ENCODE results near the gene TEKT3. TPM values are rescaled to one million over a fixed set of nuclear protein-coding genes. Genes with fewer than 3 reads are reported as not detected.

The TEKT3 gene
- polyA plus RNA-seq, 12 donors = 0.41 to 2.3 (median 1.1) TPM; not detected in 2

DNA sequence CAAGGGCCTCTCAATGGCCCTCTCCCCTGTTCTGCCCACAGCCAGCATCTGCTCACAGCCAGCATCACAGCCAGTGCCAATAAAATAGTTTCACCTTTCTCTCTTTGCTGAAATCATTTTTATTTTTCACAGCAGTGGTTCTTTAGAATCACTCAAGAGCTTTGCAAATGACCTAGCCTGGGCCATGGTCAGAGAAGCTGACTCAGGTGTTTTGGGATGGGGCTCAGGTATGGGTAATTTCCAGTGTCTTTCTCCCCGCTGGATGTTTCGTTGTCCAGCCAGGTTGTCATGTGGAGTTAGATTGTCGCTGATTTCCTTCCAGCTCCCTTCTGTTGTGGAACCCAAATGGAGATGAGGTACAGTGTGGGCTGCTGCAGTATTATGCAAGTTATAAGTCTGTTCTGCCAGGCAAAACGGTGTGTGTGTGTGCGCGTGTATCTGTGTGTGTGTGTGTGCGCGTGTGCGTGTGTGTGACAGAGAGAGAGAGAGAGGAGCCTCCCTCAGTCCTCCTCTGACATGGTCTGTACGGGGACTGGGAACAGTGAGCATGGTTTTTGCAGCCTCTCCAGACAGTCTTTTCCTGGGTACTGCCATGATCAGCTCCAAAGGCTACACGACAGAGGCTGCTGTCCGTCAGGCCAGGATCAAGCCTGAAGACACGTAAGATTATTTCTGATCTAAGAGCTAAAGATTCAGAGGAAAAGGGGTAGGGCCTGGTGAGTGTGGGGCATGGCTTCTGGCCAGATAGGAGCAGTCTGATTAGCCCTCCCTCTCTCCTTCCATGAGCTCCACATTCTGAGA is 74.9 kb downstream of the TEKT3 start:
- no peak for DNase-seq

DNA sequence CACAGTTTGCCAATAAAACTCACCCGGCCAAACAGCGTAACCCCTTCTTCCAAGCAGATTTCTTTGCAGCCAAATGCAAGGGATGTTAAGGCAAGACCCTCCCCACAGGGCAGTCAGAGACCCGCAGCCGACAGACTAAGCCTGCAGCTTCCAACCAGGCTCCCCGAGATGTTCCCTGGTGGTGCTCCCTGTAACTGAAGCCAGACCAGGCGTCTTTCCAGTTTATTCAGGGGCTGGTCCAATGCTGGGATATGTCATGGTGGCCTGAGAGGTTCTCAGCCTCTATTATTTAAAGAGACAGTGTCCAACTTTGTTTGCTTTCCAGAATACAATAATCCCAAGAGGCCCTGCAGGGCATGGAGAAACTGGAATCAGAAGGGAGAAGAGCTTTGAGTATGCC is 76.3 kb downstream of the TEKT3 start, which contains the start of gene PMP22:
Gene PMP22, minus strand, starts transcription at position 196 of the 400 bp plus-strand sequence. CDS start 4,599 bp downstream, outside the sequence.
- DNase-seq = peak; percentile 85

DNA sequence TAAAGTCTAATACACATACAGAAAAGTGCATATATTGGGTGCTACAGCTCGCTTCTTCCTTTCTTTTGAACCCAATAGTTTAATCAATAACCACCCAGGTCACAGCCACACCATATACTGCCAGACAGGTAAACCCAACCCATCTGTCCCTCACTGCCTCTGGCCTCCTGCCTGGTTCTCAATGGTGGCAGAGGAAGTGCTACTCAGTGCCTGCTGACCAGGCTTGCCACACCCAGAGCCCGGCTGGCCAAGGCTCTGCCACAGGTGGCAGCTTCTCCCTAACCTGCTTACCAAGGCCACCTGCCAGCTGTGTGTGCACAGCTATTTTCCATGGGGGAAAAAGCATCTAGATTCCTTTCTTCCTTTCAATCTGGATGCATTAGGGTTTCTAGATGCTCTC is 76.9 kb downstream of the TEKT3 start:
- DNase-seq = no peak

DNA sequence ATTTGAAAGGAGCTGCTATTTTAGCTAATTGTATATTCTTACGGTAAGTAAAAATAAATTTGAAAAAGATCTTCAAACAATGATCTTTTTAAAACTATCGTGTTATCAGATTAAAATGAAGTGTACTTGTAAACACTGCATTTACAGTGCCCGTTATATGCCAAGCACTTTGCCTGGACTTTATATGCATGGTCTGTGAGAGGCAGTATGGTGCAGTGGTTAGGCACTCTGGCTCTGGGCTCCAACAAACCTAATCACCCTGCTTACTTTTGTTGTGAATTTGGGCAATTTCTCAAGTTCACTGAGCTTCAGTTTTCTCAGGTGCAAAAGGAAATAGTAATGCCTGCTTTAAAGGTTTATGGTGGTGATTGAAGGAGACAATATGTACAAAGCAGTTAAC is 77.7 kb downstream of the TEKT3 start:
- DNase-seq = no peak

DNA sequence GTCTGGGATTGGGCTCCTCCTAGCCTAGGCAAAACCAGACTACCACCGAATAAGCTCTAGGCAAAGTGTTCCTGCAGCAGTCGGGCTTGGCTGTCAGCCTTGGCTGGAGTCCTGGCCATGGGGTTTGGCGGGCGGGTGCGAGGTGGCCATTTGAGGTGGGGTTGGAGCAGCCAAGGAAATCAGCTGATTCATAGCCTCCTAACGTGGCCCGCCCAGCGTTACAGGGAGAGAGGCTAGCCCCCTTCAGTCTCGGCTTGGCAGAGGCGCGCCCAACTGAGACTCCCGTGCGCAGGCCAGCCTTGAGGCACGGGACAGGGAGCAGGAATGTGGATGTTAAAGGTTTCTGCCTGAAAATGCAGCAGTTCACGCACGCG is 78.2 kb downstream of the TEKT3 start:
- peak; percentile 80 for DNase-seq

DNA sequence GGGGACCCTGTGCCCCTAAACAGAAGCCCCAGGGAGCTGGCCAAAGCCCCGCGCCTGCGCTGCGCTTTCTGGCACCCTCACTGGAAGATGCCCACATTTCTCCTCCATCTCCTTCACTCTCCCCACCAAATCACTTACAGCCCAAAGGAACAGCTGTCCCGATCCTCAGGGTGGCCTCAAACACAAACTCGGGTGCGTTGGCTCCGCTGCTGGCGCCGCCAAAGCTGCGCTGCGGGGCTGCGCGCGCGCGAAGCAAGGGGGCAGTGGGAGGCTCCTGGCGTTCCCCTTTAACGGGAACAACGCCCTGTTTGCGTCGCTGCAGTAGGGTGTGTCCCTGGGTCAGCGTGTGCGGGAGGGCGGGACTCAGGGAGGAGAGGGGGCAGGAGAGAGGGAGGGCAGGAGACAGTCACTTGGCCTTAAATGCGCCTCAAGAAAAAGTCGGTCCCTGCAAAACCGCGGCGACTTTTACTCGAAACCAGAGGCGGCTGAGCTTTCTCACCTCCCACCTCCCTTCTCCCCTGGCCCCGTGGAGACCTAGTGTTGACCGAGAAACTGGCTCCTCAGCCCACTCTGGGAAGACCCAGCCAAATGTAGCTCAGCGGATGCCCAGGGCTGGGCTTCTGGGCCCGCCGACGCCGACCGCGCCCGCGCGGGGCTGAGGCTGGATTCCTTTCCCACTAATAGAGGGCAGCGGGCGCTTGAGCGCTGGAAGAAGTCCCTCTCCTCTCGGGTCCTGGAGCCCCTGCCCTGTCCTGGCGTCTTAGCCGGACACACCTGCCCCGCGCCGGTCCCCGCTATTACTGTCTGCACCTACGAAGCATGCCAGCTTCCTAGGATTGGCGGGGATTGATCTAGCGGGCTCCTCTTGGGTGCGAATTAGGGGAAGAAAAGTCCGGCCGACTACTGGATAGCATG is 78.8 kb downstream of the TEKT3 start:
- DNase-seq = peak; percentile 93

DNA sequence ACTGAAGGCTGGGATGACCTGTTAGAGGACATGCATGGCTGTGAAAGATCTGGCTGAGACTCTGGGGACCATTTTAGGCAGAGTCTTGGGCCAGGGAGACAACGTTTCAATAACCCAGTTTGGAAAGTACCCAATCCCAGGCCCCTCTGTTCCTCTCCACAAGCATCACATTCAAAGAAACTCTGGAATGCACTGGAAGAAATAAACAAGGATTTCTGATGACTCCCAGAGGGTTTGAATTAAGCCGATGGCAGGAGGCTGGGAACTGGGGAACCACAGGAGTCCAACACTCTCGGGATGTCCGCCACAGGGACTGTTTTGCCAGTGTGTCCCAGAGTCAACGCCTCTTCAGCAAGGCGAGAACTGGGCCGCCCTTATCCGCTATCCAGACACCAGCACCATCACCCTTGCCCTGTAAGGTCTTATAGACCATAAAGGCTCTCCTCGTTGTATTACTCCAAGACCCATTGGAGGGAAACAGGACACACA is 79.6 kb downstream of the TEKT3 start:
- no peak for DNase-seq

DNA sequence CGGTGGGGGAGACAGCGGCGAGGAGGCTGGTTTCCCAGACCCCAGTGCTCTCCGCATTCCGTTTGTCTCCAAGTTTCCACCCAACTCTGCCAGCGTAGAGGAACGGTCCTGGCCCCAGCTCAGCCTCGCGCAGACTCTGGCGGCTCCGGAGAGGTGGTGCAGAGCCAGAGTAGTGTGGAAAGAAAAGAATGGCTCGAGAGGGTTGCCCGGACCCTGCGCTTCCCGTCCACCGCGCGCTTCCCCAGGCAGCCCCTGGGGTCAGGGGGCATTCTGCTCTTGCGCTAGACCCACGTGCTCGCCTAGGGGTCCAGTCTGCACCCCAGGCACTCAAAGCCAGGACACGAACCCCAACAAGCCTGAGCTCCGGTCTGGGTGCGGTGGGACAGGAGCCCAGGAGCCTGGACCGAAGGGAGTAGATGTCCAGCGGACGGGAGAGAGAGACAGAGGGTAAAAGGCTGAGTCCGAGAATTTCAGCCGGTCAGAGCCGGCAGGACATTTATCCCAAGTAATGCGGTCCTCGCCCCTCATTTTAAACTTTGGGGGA is 80.1 kb downstream of the TEKT3 start:
- peak; percentile 72 for DNase-seq

DNA sequence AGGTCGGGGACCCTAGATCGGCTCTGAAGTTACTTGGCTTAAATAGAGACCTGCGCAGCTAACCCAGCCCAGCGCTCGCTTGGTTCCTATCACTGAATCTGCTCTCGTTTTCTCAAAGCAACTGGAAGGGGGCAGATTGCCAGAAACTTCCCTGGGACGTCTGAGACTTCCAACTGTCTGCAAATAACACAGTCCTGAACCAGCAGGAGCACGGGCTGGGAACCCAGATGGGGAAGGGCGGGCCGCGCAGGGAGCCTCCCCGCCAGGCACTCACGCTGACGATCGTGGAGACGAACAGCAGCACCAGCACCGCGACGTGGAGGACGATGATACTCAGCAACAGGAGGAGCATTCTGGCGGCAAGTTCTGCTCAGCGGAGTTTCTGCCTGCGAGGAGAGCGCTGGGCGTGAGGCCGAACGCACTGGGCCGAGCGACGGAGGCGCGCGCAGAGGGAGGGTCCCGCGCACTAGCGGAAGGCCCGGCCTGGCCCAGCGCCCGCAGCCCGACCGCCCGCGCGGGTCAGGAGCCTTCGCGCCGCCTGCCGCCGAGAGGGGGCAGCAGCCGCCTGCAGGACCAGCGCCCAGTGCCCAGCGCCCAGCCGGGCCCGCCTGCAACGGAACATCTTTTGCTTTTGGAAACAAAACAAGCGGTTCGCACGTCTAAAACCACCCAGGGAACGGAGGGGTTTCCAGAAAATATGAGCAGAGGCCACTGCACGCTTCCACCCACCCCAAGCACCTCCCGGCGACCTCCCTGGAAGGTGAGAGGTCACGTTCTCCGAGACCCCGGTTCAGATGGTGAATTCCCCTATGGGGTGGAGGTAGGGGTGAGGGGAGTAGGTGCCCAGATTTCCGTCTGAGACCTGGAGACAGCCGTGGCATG is 80.8 kb downstream of the TEKT3 start:
- peak; percentile 93 for DNase-seq

DNA sequence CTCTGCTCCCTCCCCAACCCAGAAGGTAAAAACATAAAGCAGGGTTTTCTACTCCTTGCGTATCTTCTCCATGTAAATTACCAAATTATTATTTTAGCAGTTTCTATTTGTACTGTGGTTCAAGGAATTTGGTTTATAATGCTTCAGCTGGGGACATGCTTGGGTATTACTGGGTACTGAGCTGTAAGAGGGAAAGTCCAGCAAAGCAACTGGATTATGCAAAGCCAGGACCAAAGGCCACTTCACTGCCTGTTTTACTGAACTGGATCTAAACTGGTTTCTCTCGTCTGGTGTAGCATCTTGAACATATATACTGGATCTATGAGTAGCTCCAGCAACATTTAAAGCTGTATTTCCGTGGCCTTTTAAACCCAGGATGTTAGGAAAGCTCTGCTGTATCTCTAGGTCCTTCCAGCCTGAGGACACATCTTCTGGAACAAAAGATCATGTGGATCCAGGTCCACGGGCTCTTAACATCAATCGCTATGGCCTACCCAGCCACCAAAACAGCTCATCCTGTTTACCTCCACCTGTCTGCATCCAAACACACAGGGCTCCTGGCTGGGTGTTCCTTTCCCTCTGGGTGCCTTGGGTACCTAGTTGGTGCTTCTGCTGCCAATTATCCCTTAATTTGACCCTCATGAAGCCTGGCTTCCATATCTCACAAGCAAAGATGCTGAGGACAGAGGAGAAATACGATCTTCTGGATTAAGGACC is 83.4 kb downstream of the TEKT3 start:
- DNase-seq = no peak

DNA sequence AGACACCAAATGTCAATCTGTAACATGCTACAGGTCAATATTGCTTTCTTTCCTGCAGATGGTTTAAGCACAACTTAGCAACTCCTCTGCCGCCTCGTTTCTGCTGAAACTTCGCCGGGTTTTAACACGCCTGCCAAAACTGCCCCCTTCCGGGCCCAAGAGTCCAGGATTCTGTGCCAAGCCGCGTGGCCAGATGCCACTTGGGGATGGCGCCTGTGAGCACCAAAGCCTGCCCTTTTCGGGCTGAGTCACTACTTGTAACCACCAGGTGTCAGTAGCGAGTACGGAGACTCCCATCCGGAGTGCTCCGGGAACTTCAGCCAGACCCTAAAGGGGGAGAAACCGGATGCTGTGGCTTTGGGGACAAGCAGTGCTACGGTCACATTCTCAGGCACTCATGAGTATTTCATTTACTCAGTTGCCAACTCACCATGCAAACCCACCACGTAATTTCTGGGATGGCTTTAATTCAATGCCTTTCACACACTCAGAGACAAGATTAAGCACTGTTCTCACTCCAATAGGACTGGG is 84.1 kb downstream of the TEKT3 start:
- peak; percentile 86 for DNase-seq

DNA sequence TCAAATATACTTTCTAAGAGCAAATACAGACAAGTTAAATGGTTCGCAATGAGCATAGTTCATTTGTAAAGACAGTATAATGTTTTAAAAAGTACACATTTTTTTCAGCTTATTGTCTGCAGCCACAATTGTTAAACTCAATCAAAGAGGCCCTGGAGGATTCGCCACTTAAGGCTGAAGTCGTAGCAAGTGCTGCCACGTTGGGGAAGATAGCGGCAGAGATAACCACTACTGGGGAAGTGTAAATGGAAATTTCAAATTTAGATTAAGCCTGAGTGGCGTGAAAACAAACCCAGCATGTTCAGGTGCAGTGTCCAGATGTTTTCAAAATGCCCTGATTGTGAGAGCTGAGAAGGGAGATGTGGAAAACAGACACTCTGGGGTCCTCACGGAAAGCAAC is 84.7 kb downstream of the TEKT3 start:
- no peak for DNase-seq

DNA sequence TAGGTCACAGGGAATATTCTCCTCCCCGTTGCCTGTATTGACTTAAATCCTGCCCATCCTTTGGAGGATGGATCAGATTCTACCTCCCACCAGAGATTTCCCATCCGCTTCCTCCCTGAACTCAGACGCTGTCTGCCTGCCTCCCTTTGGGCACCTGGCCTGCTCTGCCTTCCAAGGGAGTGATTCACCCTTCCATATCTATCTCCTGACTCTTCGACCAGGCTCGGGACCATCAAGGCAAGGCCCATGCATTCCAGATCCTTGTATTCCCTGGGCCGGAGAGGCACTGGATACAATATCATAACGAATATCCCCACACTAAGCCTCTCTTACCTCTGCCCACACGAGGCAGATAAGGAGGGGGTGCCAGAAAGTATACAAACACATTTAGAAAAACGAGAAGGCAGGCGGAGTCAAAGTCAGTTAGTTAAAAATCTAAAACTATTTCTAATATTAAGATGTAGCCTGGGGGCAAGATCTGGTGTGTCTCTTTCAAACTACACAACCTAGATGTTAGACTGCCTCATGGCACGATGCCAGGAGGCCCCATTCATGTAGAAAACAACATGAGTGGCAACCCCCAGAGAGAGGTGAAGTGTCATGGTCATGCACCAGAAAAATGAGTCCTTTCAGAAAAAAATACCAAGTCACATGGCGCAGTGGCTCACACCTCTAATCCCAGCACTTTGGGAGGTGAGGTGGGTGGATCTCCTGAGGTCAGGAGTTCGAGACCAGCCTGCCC is 85.5 kb downstream of the TEKT3 start:
- DNase-seq = no peak

Other genes starting within 250 kb of the TEKT3 start
- 1,000 to 10,000 TPM in 1 of 12 donors, 100 to 1,000 TPM in 11; 187 to 1,040 (median 249) TPM for gene PMP22, start 76.3 kb downstream of the TEKT3 start, polyA plus RNA-seq (ENCODE audit: insufficient read length in 12 of 12)
- gene CDRT4, start 126.0 kb upstream of the TEKT3 start, polyA plus RNA-seq (ENCODE audit: insufficient read length in 12 of 12) = 10 to 100 TPM in 1 of 12 donors, 1 to 10 TPM in 7, under 1 TPM in 3, not detected in 1; 0.77 to 26.5 (median 5.0) TPM
- gene TVP23C, start 221.9 kb upstream of the TEKT3 start, polyA plus RNA-seq (ENCODE audit: insufficient read length in 12 of 12) = 10 to 100 TPM in 3 of 12 donors, 1 to 10 TPM in 7, not detected in 2; 5.0 to 15.6 (median 8.0) TPM

All from muscle of arm (tissue), 12 donors.